GM12872 (cell line): Measurements from ENCODE around the gene PYGB.

Experiments
- TF ChIP-seq, protein P1 (sequence below): IDR thresholded peaks from 3 replicates; pipeline ENCODE4 v1.5.1; 2011; ENCODE audit warnings: low read depth, mild to moderate bottlenecking, low read length, moderate library complexity; ENCODE audit not compliant: insufficient read depth

PYGB gene

DNA sequence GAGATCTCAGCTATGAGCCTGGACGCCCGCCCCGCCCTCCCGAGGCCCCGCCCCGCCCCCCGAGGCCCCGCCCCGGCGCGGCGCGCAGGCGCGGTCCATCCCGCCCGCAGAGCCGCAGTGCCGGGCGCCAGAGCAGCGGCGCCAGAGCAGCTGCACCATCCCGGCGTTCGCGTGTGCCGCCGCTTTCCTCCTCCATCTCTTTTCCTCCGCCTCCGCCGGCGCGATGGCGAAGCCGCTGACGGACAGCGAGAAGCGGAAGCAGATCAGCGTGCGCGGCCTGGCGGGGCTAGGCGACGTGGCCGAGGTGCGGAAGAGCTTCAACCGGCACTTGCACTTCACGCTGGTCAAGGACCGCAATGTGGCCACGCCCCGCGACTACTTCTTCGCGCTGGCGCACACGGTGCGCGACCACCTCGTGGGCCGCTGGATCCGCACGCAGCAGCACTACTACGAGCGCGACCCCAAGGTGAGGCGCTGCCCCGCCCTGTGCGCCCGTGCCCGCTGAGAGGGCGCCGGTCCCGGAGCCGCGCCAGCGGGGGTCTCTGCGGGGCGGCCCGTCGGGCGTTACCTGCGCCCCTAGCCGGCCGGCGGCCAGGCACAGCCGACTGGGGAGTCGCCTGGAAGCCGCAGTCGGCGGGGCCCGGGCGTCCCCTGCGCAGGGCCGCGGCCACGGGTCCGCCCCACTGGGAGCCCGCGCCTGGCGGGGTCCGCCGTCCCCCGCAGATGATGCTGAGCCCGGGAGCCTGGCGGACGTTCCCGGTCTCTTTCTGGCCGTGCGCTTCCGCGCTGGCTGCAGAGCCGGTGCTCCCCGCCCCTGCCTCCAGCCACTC, at the start of gene PYGB:
Gene PYGB (plus strand): TSS at position 130 of the 830 bp plus-strand sequence. CDS start 94 bp downstream, at position 224.
- TF ChIP-seq, protein P1, sequence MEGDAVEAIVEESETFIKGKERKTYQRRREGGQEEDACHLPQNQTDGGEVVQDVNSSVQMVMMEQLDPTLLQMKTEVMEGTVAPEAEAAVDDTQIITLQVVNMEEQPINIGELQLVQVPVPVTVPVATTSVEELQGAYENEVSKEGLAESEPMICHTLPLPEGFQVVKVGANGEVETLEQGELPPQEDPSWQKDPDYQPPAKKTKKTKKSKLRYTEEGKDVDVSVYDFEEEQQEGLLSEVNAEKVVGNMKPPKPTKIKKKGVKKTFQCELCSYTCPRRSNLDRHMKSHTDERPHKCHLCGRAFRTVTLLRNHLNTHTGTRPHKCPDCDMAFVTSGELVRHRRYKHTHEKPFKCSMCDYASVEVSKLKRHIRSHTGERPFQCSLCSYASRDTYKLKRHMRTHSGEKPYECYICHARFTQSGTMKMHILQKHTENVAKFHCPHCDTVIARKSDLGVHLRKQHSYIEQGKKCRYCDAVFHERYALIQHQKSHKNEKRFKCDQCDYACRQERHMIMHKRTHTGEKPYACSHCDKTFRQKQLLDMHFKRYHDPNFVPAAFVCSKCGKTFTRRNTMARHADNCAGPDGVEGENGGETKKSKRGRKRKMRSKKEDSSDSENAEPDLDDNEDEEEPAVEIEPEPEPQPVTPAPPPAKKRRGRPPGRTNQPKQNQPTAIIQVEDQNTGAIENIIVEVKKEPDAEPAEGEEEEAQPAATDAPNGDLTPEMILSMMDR, result no peak

DNA sequence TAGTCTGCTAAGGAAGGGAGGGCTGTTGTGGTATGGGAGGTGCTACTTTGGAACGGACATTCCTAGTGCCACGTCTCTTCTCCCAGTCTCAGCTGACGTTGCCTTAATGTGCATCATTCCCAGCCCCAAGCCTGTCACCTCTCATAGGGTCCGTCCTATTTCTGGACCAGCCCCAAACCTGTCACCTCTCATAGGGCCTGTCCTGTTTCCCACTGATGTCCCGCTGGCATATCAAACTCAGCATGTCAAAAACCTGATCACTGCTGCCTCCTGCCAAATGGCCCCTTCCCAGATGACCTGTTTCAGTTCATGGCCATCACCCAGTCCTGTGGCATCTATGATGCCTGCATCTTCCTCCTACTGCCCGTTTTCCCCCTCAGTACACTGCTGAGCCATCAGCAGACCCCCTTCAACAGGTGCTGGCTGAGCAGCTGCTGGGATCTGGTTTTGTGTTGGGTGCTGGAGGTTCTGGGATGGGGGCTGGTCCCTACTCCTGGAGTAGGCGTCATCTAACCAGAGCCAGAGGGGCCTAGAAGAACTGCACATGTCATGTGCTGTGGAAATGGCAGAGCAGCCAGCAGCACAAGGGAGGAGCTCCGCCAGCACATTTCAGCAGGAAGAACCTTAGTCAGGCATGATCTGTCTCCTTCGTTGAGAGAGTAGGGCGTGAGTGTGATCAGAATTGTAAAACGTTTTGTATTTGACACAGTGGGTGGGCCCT, 49.1 kb upstream of the PYGB start:
- TF ChIP-seq, protein P1, result no peak

DNA sequence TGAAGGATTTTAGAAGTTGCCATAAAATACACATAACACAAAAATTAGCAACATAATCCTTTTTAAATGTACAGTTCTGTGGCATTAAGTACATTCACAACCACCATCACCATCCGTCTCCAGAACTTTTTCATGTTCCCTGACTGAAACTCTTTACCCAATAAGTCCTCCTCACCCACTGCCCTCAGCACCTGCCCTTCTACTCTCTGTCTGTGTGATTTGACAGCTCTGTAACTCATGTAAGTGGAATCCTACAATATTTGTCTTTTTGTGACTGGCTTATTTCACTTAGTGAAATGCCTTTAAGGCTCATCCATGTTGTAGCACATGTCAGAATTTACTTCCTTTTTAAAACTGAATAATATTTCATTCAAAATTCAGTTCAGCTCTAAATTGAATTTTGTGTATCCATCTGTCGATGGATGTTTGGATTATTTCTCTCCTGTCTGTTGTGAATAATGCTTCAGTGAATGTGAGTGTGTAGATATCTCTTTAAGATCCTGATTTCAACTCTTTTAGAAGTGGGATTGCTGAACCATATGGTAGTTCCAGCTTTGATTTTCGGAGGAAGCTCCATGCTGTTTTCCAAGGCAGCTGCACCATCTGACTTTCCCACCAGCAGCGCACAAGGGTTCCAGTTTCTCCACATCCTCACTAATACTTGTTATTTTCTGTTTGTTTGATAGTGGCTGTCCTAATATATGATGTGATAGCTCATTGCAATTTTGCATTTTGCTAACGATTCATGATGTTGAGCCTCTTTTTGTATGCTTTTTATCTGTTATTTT, 48.2 kb upstream of the PYGB start:
- TF ChIP-seq, protein P1, result no peak

DNA sequence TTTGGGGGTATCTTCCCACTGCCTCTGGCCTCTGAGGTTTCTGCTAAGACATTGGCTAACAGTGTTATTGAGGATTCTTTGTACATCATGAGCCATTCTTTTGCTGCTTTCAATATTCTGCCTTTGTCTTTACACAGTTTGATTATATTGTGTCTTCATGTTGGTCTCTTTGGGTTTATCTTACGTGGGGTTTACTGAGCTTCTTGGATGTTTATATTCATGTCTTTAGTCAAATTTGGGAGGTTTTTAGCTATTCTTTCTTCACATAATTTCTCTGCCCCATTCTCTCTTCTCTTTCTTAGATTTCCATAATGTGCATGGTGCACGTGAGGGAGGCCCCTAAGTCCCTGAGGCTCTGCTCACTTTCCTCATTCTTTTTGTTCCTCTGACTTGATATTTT, 44.8 kb upstream of the PYGB start:
- TF ChIP-seq, protein P1, result no peak

DNA sequence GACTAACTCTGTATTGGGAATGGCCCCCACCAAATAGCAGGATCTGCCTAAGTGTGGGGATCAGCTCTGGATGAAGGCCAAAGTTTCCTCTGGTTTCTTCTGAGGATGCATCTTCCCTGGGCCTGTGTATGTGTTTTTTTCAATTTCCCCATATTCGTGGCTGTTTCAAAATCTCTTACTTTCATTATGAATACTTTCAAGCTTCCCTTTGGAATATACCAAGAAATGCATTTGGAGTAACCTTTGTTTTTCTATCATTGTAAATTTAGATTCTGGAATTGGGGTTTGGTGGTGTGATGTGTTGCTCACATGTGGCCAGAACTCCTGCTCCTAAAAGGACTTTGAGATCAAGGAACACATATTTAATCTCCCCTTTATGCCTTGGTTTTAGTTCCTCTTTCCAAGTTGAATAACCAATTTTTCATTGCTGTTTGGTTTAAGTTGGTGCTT, 44.0 kb upstream of the PYGB start:
- TF ChIP-seq, protein P1, result no peak

DNA sequence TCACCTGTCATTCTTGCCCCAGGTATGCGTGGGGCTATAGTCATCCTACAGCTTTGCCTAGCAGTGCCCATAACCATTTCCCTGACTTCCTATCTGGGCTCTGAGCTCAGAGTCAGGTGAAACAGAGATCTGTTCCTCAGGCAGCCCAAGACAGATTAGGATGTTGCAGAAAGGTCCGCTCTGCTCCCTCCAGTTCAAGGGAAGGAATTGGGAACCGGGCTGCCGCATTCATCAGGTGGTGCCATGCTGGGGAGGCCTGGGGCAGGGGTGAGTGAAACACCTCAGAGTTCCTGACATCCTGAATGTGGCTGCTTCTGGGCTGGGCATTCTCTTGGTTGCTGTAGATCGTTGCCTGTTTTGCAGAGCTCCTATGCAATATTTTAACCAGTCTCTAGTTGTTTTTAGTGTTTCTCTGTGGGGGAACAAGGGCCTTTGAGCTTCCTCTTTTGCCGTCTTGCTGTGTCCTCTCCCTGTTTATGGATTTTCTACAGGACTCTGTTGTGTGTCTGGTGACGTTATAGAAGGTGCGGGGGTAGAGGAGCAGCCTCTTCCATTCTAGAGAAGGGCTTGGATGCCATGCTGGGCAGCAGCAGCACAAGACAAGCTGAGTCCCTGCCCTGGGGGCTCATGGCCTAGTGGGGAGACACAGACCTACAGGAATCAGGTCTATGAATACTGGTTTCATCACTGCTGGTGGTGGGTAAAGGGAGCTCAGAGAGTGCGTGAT, 43.2 kb upstream of the PYGB start:
- TF ChIP-seq, protein P1, result no peak
